ENCODE results near the gene LRMDA. TPM values are rescaled to one million over a fixed set of nuclear protein-coding genes. Genes with fewer than 3 reads are reported as not detected.

LRMDA gene
- polyA plus RNA-seq, 3 donors = 39.8 to 59.6 (median 56.4) TPM

DNA sequence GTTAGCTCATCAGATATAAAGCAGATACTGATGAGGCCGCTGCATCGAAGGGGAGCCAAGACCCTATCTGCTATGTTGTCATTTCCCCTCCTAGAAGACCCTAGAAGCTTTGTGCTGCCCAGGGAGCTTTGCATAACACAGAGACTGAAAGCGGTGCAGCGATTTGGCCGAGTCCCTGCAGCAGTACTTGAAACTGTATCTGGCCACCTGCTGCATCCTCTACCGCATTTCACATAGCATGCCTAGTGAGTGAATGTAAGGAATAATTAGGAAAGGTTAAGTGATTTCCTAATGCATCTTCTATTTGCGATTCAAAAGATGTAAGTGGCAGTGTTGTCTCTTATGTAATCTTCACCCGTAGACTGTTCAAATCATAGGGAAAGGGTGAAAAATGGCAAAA lies 106.7 kb downstream of the LRMDA start:
- DNase-seq = no peak
- no peak for TF ChIP-seq CTCF (IDR thresholded peaks at IDR 0.05)
- Histone ChIP-seq H3K4me1 (ENCODE audit: control insufficient read depth in 1 of 2, insufficient read depth in 2 of 2, low read length in 2 of 2) (peaks cover 0 to under 1% of the 10 kb centered on the region in 2 donors), H3K9ac (ENCODE audit: insufficient read depth, low read length, poor library complexity, severe bottlenecking) (no peak overlapping the region), H3K27ac (ENCODE audit: low read depth in 1 of 2, low read length in 2 of 2) (no peak overlapping the region), H3K27me3 (ENCODE audit: control insufficient read depth in 2 of 2, insufficient read depth in 2 of 2, low read length in 2 of 2) (no peaks in the 10 kb centered on the region), H2AFZ (ENCODE audit: insufficient read depth, low read depth, low read length, poor library complexity, severe bottlenecking) (no peak overlapping the region), H3K79me2 (ENCODE audit: insufficient read depth, low read length) (peaks cover 41% of the 10 kb centered on the region), H3K36me3 (replicated peaks in 1 of 2; ENCODE audit: control insufficient read depth in 1 of 2, insufficient read depth in 2 of 2, low read length in 2 of 2) (peaks cover 0 to 19% of the 10 kb centered on the region in 2 donors), H3K4me3 (replicated peaks in 1 of 3; ENCODE audit: low read depth in 2 of 3, low read length in 3 of 3) (no peak overlapping the region), H3K9me3 (replicated peaks in 1 of 2; ENCODE audit: control insufficient read depth in 1 of 2, insufficient read depth in 1 of 2, low read length in 2 of 2) (no peaks in the 10 kb centered on the region), H4K20me1 (ENCODE audit: insufficient read depth, low read length) (peaks cover 5% of the 10 kb centered on the region), H3K4me2 (replicated peaks; ENCODE audit: extremely low read depth, low read length, poor library complexity, severe bottlenecking) (no peak overlapping the region)
- Mint-ChIP-seq H3K9me3 (no peaks in the 10 kb centered on the region), H3K4me3 (no peak overlapping the region), H3K36me3 (peaks cover 28 to 35% of the 10 kb centered on the region in 2 donors), H3K27me3 (ENCODE audit: low read depth in 3 of 3) (peaks cover 0 to 1% (median 0%) of the 10 kb centered on the region in 3 donors), H3K4me1 (peaks cover 2% of the 10 kb centered on the region), H3K27ac (no peak overlapping the region)
- WGBS (ENCODE audit: insufficient coverage) = 94% methylated on average over 4 of the region's 8 CpGs
- intact Hi-C loops (cut with micrococcal nuclease) = loop anchor here in 1 of 2 donors (10.0 kb wide), 1 partner anchor 133 kb away; the partner anchor contains the start of gene ZNF503

DNA sequence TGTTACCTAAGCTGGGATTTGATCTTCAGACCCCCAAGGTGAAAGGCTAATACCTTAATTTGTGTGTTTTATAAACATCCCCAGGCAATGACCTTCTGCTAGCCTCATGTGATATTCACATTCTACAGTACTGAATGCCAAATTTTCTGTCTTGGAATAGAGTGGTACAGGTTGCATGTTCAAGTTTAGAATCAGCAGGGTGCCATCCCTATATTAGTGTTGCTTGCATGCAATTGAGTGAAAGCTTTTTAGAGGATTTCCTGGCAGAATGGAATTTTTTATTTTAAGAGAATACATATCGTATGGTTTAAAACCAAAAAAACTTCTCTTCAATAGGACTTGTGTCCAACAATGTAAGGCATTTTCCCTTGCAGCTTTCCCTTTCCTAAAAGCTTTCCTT lies 107.3 kb downstream of the LRMDA start:
- peaks cover 8% of the 10 kb centered on the region for H3K4me1 Mint-ChIP-seq
- no peak overlapping the region for H3K4me3 Mint-ChIP-seq
- no peak for TF ChIP-seq CTCF (IDR thresholded peaks at IDR 0.05)
- peaks cover 0 to 1% (median 1%) of the 10 kb centered on the region in 3 donors for H3K27me3 Mint-ChIP-seq (ENCODE audit: low read depth in 3 of 3)
- no peak for DNase-seq
- peaks cover 40% of the 10 kb centered on the region for H3K79me2 ChIP-seq (ENCODE audit: insufficient read depth, low read length)
- peaks cover 7% of the 10 kb centered on the region for H4K20me1 ChIP-seq (ENCODE audit: insufficient read depth, low read length)
- no peaks in the 10 kb centered on the region for H3K9me3 ChIP-seq (replicated peaks in 1 of 2; ENCODE audit: control insufficient read depth in 1 of 2, insufficient read depth in 1 of 2, low read length in 2 of 2)
- no peak overlapping the region for H3K4me2 ChIP-seq (replicated peaks; ENCODE audit: extremely low read depth, low read length, poor library complexity, severe bottlenecking)
- H3K27ac ChIP-seq (ENCODE audit: low read depth in 1 of 2, low read length in 2 of 2) = no peak overlapping the region
- no peak overlapping the region for H3K9ac ChIP-seq (ENCODE audit: insufficient read depth, low read length, poor library complexity, severe bottlenecking)
- H2AFZ ChIP-seq (ENCODE audit: insufficient read depth, low read depth, low read length, poor library complexity, severe bottlenecking) = no peak overlapping the region
- no peak overlapping the region for H3K4me3 ChIP-seq (replicated peaks in 1 of 3; ENCODE audit: low read depth in 2 of 3, low read length in 3 of 3)
- no peak overlapping the region for H3K27ac Mint-ChIP-seq
- peaks cover 28 to 34% of the 10 kb centered on the region in 2 donors for H3K36me3 Mint-ChIP-seq
- H3K4me1 ChIP-seq (ENCODE audit: control insufficient read depth in 1 of 2, insufficient read depth in 2 of 2, low read length in 2 of 2) = peaks cover 2 to 7% of the 10 kb centered on the region in 2 donors
- peaks cover 0 to 19% of the 10 kb centered on the region in 2 donors for H3K36me3 ChIP-seq (replicated peaks in 1 of 2; ENCODE audit: control insufficient read depth in 1 of 2, insufficient read depth in 2 of 2, low read length in 2 of 2)
- H3K27me3 ChIP-seq (ENCODE audit: control insufficient read depth in 2 of 2, insufficient read depth in 2 of 2, low read length in 2 of 2) = no peaks in the 10 kb centered on the region
- WGBS (ENCODE audit: insufficient coverage) = no CpG with 5 or more reads among the region's 1 CpG
- H3K9me3 Mint-ChIP-seq = no peaks in the 10 kb centered on the region
- intact Hi-C loops (cut with micrococcal nuclease) = loop anchor here in 1 of 2 donors (10.0 kb wide), 1 partner anchor 134 kb away; the partner anchor contains the start of gene ZNF503

All from CD14-positive monocyte (primary cell).